Astrocyte (in vitro differentiated cells and primary cell): ENCODE data around the gene GPRC5B. TPM values are rescaled to one million over a fixed set of nuclear protein-coding genes. Genes with fewer than 3 reads are reported as not detected.

Experiments used
- DNase-seq: peaks from one replicate; pipeline ENCODE4 v3.0.0-alpha.2; 2010; ENCODE audit warnings: low read depth
- FAIRE-seq: peaks from 2 replicates; lab custom pipeline; 2011; peaks lifted over from hg19 to GRCh38; lab: Jason Lieb, UNC
- H2AFZ ChIP-seq: 2 replicates; pipeline ENCODE4 v1.6.0; 2012; ENCODE audit warnings: low read depth, low read length, inconsistent platforms
- H3K27ac ChIP-seq: 2 replicates; pipeline ENCODE4 v1.5.1; 2011; ENCODE audit warnings: low read depth, low read length, inconsistent platforms
- H3K27me3 ChIP-seq: 2 replicates; pipeline ENCODE4 v1.6.0; 2011; ENCODE audit warnings: low read length, inconsistent platforms; ENCODE audit not compliant: insufficient read depth
- H3K36me3 ChIP-seq: 2 replicates; pipeline ENCODE4 v1.5.1; 2011; ENCODE audit warnings: low read length, inconsistent platforms; ENCODE audit not compliant: insufficient read depth
- H3K4me1 ChIP-seq: 2 replicates; pipeline ENCODE4 v1.5.1; 2011; ENCODE audit warnings: low read length, inconsistent platforms; ENCODE audit not compliant: insufficient read depth
- H3K4me2 ChIP-seq: 2 replicates; pipeline ENCODE4 v1.6.0; 2012; ENCODE audit warnings: low read length, inconsistent platforms
- H3K4me3 ChIP-seq: 2 replicates; pipeline ENCODE4 v1.5.1; 2011; ENCODE audit warnings: low read depth, mild to moderate bottlenecking, low read length, inconsistent platforms; ENCODE audit not compliant: insufficient read depth
- H3K79me2 ChIP-seq: 2 replicates; pipeline ENCODE4 v1.6.0; 2012; ENCODE audit warnings: mild to moderate bottlenecking, low read length, inconsistent platforms; ENCODE audit not compliant: insufficient read depth
- H3K9ac ChIP-seq: 2 replicates; pipeline ENCODE4 v1.6.0; 2012; ENCODE audit warnings: mild to moderate bottlenecking, low read length, inconsistent platforms
- H3K9me3 ChIP-seq: 2 replicates; pipeline ENCODE4 v1.5.1; 2012; ENCODE audit warnings: low read depth, mild to moderate bottlenecking, low read length, inconsistent platforms; ENCODE audit not compliant: insufficient read depth
- H4K20me1 ChIP-seq: 2 replicates; pipeline ENCODE4 v1.6.0; 2012; ENCODE audit warnings: low read length, inconsistent platforms; ENCODE audit not compliant: insufficient read depth
- H3K27ac Mint-ChIP-seq: one replicate; pipeline ENCODE4 v1.8.0; 2021; ENCODE audit warnings: mild to moderate bottlenecking, mixed read lengths; ENCODE audit not compliant: unreplicated experiment
- H3K27me3 Mint-ChIP-seq: one replicate; pipeline ENCODE4 v1.8.0; 2021; ENCODE audit warnings: low read depth, mixed read lengths; ENCODE audit not compliant: unreplicated experiment
- H3K36me3 Mint-ChIP-seq: one replicate; pipeline ENCODE4 v1.8.0; 2021; ENCODE audit warnings: low read depth, mixed read lengths; ENCODE audit not compliant: unreplicated experiment
- H3K4me1 Mint-ChIP-seq: one replicate; pipeline ENCODE4 v1.8.0; 2021; ENCODE audit warnings: low read depth, mixed read lengths; ENCODE audit not compliant: unreplicated experiment
- H3K4me3 Mint-ChIP-seq: one replicate; pipeline ENCODE4 v1.8.0; 2021; ENCODE audit warnings: mild to moderate bottlenecking, moderate library complexity, mixed read lengths; ENCODE audit not compliant: unreplicated experiment
- H3K9me3 Mint-ChIP-seq: one replicate; pipeline ENCODE4 v1.8.0; 2021; ENCODE audit warnings: mild to moderate bottlenecking, mixed read lengths; ENCODE audit not compliant: unreplicated experiment
- EZH2 ChIP-seq: IDR thresholded peaks from 2 replicates; pipeline ENCODE4 v1.6.1; 2012; ENCODE audit warnings: mild to moderate bottlenecking, low read length, inconsistent platforms; ENCODE audit not compliant: insufficient read depth
- total RNA-seq: library from RNA; stranded (reverse); gene quantifications from 2 replicates; pipeline ENCODE4 v1.2.1, GENCODE V29; 2021
- TF ChIP-seq, protein P1 (sequence below): IDR thresholded peaks from 2 replicates; pipeline ENCODE4 v1.5.1; 2011; ENCODE audit warnings: low read depth, mild to moderate bottlenecking, inconsistent platforms, low read length, moderate library complexity; ENCODE audit not compliant: insufficient read depth

The GPRC5B gene
- total RNA-seq, 1 donor from 2014 or later, result 9.3 TPM

DNA sequence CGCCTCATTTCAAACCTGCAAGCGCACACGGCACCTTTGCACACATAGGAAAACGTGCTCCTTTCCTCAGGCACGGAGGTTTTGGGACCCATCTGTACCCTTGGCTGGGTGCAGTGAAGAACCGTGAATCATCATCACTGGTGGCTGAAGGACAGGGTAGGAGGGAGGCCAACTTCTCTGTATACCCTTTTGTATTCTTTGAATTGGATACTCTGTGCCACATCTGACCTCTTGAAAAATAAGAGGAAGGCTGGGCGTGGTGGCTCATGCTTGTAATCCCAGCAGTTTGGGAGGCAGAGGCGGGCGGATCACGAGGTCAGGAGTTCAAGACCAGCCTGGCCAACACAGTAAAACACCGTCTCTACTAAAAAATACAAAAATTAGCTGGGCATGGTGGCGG is 11.7 kb downstream of the GPRC5B start:
- H3K4me1 Mint-ChIP-seq, result no peaks in the 10 kb centered on the region
- H3K36me3 Mint-ChIP-seq, result peaks cover 11% of the 10 kb centered on the region
- no peaks in the 10 kb centered on the region for H3K4me1 ChIP-seq
- no peaks in the 10 kb centered on the region for H4K20me1 ChIP-seq
- H3K9me3 ChIP-seq, result no peaks in the 10 kb centered on the region
- TF ChIP-seq, protein P1, sequence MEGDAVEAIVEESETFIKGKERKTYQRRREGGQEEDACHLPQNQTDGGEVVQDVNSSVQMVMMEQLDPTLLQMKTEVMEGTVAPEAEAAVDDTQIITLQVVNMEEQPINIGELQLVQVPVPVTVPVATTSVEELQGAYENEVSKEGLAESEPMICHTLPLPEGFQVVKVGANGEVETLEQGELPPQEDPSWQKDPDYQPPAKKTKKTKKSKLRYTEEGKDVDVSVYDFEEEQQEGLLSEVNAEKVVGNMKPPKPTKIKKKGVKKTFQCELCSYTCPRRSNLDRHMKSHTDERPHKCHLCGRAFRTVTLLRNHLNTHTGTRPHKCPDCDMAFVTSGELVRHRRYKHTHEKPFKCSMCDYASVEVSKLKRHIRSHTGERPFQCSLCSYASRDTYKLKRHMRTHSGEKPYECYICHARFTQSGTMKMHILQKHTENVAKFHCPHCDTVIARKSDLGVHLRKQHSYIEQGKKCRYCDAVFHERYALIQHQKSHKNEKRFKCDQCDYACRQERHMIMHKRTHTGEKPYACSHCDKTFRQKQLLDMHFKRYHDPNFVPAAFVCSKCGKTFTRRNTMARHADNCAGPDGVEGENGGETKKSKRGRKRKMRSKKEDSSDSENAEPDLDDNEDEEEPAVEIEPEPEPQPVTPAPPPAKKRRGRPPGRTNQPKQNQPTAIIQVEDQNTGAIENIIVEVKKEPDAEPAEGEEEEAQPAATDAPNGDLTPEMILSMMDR, result no peak
- no peak for DNase-seq
- H3K27ac Mint-ChIP-seq, result no peak overlapping the region
- no peak for FAIRE-seq
- H3K4me3 Mint-ChIP-seq, result no peak overlapping the region
- H3K9me3 Mint-ChIP-seq, result peaks cover 5% of the 10 kb centered on the region
- H3K4me3 ChIP-seq, result no peak overlapping the region
- no peaks in the 10 kb centered on the region for H3K79me2 ChIP-seq
- peaks cover 2% of the 10 kb centered on the region for H3K27me3 Mint-ChIP-seq
- no peak overlapping the region for H3K9ac ChIP-seq
- H3K36me3 ChIP-seq, result no peaks in the 10 kb centered on the region
- no peak overlapping the region for H3K27ac ChIP-seq
- H2AFZ ChIP-seq, result no peak overlapping the region
- H3K27me3 ChIP-seq, result no peaks in the 10 kb centered on the region
- H3K4me2 ChIP-seq, result no peak overlapping the region

DNA sequence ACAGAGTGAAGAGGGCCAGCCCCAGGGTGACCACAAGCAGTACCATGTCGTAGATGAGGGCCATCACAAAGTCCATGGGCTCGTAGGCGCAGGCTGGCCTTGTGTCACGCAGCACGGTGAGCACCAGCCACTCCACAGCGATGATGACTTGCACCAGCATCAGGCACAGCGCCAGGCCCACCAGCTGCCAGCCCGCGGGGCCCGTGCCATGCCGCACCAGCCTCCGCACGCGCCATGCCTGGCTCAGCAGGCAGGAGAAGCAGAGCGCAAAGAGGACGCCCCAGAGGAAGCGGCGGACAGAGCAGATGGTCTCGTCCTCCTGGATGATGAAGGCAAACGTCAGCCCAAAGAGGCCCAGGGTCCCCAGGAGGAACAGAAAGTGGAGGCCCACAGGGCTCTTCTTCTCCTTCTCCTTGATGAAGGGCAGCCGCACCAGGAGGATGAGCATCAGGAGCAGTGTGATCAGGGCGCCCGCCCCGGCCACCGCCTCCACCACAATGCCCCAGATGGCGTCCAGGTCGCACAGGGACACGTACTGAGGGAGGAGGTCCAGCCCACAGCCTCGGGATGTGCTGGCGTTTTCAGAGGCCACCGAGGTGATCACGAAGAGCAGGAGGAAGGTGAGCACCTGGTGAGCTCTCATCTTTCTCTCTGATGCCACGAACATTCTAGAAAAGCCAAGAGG is 12.3 kb downstream of the GPRC5B start:
- Histone ChIP-seq H3K36me3 (no peaks in the 10 kb centered on the region), H3K4me1 (no peaks in the 10 kb centered on the region), H3K9me3 (no peaks in the 10 kb centered on the region), H3K27ac (no peak overlapping the region), H3K9ac (no peak overlapping the region), H3K79me2 (no peaks in the 10 kb centered on the region), H2AFZ (no peak overlapping the region), H4K20me1 (no peaks in the 10 kb centered on the region), H3K4me3 (no peak overlapping the region), H3K4me2 (no peak overlapping the region), H3K27me3 (no peaks in the 10 kb centered on the region)
- Mint-ChIP-seq H3K27ac (no peak overlapping the region), H3K27me3 (peaks cover 2% of the 10 kb centered on the region), H3K4me3 (no peak overlapping the region), H3K4me1 (no peaks in the 10 kb centered on the region), H3K36me3 (peaks cover 11% of the 10 kb centered on the region), H3K9me3 (peaks cover 5% of the 10 kb centered on the region)
- FAIRE-seq (no peak), DNase-seq (no peak)
- no peak for TF ChIP-seq EZH2
- TF ChIP-seq, protein P1, result no peak

DNA sequence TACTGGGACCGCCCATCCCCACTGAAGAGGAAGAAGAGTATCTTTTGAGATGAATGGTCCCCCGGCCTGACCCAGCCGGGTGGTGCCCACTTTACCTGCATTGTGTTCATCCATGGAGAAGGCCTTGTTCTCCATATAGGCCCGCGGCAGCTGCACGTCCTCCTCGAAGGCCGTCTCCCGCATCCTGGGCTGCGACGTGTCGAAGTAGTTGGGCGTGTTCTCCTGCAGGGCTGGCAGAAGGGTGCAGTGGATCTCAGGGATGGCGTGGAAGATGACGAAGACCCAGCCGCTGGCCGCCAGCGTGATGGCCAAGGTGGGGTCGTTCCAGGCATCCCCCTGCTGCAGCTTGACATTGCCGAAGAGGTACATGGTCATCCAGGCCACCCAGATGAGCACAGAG is 12.9 kb downstream of the GPRC5B start:
- H3K4me2 ChIP-seq, result no peak overlapping the region
- no peak overlapping the region for H2AFZ ChIP-seq
- DNase-seq, result no peak
- no peaks in the 10 kb centered on the region for H3K4me1 Mint-ChIP-seq
- H3K27ac Mint-ChIP-seq, result no peak overlapping the region
- no peak overlapping the region for H3K4me3 Mint-ChIP-seq
- H3K9me3 ChIP-seq, result no peaks in the 10 kb centered on the region
- no peaks in the 10 kb centered on the region for H3K4me1 ChIP-seq
- no peaks in the 10 kb centered on the region for H3K27me3 ChIP-seq
- TF ChIP-seq EZH2, result no peak
- TF ChIP-seq, protein P1, result no peak
- no peaks in the 10 kb centered on the region for H3K79me2 ChIP-seq
- H3K4me3 ChIP-seq, result no peak overlapping the region
- no peak overlapping the region for H3K9ac ChIP-seq
- no peak overlapping the region for H3K27ac ChIP-seq
- peaks cover 2% of the 10 kb centered on the region for H3K27me3 Mint-ChIP-seq
- FAIRE-seq, result no peak
- H3K36me3 Mint-ChIP-seq, result peaks cover 11% of the 10 kb centered on the region
- no peaks in the 10 kb centered on the region for H3K36me3 ChIP-seq
- peaks cover 5% of the 10 kb centered on the region for H3K9me3 Mint-ChIP-seq
- no peaks in the 10 kb centered on the region for H4K20me1 ChIP-seq
